Colon (tissue), 2 donors: Measurements from ENCODE around the gene GGCX.

Source experiments
- FAIRE-seq: peaks from 2 replicates; lab custom pipeline; 2012; peaks lifted over from hg19 to GRCh38; lab: Jason Lieb, UNC
- donor health status: control.
- donor health status: control.

The GGCX gene

GRCh38 chr2:85541262-85541661 is 20.0 kb downstream of the GGCX start:
- no peak for FAIRE-seq

- no peak for FAIRE-seq
Measured at GRCh38 chr2:85540133-85540648, 21.1 kb downstream of the GGCX start.

DNA sequence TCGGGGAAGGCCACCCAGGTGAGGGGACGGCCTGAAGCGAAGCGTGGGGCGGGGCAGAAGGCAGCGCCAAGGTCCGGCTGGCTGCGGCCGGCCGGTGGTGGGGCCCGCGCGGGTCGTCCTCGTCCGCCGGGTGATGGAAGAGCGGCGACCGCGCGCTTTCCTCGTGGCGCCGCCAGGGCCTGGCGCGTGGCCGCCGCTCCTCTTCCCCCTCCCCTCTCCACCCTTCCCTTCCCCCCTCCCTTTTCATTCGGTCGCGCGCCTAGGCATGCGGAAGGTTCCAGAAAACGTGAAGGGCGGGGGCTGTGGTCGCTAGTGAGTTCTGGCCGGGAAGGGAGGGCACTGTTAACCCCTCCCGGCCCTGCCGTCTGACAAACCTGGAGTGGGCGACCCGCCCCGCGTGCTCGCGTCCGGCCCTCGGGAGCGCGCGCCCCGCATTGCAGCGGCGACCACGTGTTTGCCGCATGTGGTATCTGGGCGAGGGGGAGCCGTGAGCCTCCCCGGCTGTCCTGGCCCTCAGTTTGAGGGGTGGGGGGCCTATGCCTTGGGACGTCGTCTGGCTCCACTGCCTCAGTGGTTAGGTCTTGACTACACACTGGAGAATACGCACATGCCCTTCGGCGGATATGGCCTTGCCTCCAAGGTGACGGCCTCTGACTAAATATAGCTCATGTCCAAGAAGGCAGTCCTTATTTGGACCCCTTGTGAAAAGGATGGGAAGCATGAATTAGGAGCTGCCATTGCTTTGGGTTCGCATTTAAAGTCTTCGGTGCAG is 21.7 kb downstream of the GGCX start:
- FAIRE-seq: no peak

DNA sequence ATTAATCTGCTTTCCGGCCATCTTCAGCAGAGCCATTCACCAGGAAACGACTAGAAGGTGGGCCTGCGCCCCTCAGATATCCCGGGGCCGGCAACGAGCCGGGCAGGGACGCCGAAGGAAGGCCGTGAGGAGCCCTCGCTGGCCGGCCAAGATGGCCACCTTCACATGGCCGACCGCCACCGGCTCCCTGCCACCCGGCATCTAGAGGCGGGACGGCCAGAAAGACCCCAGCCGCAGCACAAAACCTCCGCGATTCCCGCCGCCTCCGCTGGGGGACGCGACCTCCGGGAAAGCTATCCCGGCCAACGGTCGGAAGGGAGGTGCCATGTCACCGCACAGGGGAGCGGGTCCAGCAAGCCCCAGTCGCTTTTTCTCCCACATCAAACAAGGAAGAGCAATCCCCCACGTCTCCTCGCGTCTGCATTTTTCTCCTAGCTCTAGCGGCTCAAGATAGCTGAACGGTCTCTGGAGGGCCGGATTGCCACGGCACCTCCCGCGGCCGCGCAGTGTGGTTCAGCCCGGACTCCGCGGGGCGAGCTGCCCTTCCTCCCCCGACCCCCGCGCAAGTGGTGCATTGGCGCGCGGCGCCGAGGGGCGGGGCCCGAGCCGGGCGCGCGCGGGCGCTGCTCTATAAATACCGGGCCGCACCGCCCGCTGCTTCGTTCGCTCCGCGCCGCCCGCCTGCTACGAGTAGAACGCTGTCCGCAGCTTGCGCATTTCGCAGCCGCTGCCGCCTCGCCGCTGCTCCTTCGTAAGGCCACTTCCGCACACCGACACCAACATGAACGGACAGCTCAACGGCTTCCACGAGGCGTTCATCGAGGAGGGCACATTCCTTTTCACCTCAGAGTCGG is 22.6 kb downstream of the GGCX start, which contains the start of gene MAT2A:
Gene MAT2A (plus strand): TSS at position 662 of the 854 bp plus-strand sequence. CDS start 120 bp downstream, at position 782.
- FAIRE-seq: no peak

DNA sequence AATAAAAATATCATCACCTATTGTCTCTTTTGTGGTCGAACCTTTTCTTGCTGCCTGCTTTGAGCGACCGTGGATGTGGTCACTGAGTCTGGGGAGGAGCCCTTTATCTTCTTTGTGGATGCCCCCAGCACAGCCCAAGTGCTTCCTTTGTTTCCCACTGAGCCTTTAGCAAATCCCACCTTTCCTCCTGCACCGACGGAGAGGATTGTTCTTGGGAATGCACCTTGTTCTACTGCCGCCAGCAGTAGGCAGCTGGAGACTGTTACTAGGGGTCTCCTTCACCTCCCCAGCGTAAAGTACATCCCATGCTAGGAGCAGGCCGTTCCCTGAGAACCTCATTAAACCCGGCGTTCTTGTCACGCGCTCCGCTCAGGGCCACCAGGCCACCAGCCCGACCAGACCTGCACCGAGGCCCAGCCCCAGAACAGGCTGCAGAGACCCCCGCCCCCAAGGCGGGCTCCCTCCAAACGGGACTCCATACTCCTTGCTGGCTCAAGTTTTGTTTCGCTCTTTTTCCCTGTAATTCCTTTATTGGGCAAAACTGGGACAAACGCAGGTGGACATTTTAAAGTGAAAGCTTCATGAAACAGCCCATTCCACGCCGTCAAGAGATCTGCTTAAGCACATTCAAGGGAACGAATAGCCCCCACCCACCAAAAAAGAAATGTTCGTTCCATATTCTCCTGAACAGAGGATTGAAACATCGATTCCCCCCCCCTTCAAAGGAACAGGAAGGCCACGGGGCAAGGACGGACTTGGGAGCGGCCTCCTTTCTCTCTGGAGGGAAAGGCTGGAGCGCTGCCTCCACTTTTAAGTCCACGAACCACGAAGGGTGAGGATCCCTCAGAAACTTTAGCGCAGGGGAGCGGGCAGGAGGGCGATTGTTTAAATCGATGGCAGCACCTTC is 23.4 kb downstream of the GGCX start:
- FAIRE-seq: no peak

GRCh38 chr2:85536479-85536878 is 24.8 kb downstream of the GGCX start:
- no peak for FAIRE-seq

DNA sequence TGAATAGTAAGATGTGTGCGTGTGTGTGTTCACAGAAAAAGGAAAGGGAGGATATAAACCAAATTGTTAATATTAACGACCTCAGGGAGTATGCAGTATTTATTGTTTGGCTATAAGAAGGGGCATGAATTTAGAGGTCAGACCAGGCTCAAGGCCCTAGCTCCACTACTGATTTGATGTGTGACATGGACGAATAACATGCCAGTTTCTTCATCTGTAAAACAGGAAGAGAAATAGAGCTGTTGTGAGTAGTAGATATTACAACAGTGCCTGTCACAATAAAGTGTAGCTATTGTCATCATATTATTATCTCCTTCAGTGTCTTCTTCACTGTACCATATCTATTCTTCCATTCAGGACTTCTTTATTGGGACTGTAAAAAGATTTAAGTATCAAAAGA is 26.4 kb downstream of the GGCX start:
- FAIRE-seq: no peak

- FAIRE-seq: no peak
Measured at GRCh38 chr2:85534099-85534498, 27.2 kb downstream of the GGCX start.

DNA sequence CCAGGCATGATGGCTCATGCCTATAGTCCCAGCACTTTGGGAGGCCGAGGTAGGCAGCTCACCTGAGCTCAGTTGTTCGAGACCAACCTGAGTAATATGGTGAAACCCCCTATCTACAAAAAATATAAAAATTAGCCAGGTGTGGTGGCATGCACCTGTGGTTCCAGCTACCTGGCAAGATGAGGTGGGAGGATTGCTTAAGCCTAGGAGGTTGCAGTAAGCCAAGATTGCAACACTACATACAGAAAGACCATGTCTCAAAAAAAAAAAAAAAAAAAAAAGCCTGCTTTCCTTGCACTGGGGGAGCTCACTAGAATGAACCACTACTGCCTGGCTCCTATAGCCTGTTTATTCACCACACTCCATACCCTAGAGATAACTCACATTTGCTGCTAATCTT is 29.7 kb downstream of the GGCX start:
- FAIRE-seq: no peak

DNA sequence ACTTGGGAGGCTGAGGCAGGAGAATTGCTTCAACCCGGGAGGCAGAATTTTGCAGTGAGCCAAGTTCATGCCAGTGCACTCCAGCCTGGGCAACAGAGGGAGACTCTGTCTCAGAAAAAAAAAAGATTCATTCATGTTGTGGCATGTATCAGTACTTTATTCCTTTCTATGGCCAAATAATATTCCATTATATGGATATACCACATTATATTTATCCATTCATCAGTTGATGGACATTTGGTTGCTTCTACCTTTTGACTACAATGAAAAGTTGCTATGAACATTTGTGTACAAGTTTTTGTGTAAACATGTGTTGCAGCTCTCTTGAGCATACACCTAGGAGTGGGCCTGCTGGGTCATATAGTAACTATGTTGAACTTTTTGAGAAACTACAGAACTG is 31.5 kb downstream of the GGCX start:
- no peak for FAIRE-seq

DNA sequence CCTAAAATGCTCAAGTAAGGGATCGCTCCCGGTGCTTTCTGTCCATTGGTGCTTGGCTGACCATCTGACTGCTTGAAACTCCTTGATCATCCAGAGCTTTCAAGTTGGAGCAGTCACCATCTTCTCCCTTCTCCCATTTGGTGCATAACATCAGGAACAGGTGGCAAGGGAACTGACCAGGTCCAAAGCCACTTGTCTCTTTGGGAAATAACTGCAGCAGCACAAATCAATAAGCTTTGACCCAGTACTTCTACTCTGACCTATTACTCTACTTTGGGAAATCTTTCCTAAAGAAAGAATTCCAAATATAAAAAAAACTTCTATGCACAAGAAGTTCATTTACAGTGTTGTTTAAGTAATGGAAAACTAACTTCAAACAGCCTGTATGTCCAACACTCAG is 32.9 kb downstream of the GGCX start:
- FAIRE-seq: no peak

GRCh38 chr2:85527787-85528186 is 33.5 kb downstream of the GGCX start:
- no peak for FAIRE-seq

GRCh38 chr2:85525567-85525966 is 35.7 kb downstream of the GGCX start:
- no peak for FAIRE-seq

DNA sequence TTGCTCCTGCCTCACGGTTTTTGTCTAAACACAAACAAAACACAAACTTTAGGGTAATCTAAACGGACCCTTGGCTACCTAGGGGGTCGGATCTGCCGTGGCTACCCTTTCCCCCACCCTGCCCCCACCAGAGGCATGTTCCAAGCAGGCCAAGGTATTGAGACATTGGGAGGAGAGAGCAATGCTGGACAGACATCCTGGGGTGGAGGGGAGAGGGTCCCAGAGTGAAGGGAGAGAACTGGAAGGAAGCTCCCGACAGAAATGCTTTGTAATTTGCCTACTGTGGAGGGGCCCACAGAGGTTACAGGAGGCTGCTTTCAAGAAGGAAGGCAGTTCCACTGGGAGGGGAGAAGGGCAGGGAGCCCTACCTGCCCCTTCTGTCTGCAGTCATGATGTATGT is 36.3 kb downstream of the GGCX start:
- no peak for FAIRE-seq

DNA sequence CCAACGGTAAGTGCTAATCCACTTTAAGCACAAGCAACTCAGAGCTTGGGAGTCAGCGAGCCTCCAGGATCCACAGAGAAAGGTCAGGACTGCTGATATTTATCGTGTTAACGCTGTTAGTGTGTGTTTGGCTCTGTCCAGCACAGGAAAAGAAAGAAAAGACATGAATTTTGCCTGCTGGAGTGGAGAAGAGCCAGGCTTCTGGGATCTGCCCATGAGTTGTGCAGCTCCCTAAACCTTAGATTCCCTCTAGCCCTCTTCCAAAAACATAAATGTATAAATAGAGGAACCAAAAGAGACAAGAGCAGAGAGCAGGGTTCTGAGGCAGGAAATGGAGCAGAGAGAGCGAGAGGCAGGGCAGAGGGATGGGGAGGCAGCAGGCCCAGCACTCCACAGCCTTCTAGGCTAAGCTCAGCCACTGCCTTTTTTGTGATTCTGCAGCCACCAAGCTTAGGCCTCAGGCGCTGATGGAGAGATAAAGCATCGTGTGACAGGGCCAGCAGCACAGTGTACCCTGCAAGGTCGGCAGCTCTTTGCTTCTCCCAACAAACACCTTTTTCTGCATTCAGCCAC is 36.9 kb downstream of the GGCX start:
- FAIRE-seq: no peak

- no peak for FAIRE-seq
Measured at GRCh38 chr2:85523903-85524335, 37.4 kb downstream of the GGCX start.

DNA sequence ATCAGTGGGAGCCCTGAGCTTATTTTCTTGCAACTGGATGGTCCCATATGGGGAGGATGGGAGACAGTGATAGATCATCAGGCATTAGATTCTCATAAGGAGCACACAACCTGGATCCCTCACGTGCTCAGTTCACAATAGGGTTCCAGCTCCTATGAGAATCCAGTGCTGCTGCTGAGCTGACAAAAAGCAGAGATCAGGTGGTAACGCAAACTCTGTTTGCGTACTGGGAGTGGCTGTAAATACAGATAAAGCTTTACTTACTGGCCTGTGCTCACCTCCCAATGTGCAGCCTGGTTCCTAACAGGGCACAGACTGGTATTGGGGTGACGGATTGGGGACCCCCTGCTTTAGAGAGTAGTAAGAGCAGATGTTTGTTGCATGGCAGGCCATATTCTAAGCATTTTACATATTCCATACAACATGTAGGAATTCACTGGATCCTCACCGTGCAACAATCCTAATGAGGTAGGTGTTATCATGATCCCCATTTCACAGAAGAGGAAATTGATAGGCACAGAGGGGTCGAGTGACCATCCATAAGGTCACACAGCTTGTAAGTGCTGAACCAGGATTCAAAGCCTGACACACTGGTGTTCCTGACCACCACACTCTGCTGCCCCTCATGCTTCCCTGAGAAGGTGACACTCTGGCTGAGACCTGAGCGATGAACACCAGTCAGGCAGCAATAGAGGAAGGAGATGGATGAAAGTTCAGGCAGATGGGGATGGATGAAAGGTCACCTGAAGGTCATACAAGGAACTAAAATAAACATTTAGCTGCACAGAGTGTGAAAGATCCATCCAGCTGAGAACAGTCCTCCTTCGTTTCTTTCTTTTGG is 38.0 kb downstream of the GGCX start:
- no peak for FAIRE-seq

- no peak for FAIRE-seq
Measured at GRCh38 chr2:85522090-85522647, 39.1 kb downstream of the GGCX start.

GRCh38 chr2:85516653-85517389 is 44.5 kb downstream of the GGCX start:
- FAIRE-seq: no peak

GRCh38 chr2:85514323-85514722 is 47.0 kb downstream of the GGCX start:
- no peak for FAIRE-seq
